Left ventricle myocardium inferior (tissue), 1 donor: ENCODE results near the gene TWF2. TPM values are rescaled to one million over a fixed set of nuclear protein-coding genes. Genes with fewer than 3 reads are reported as not detected.

Source experiments
- DNase-seq: peaks from one replicate; pipeline ENCODE4 v3.0.0-alpha.2; 2020
- H3K27ac ChIP-seq: fragments of 200-600 bp; replicated peaks from 2 replicates; pipeline ENCODE4 v1.8.0; 2021
- H3K27me3 ChIP-seq: fragments of 200-600 bp; 2 replicates; pipeline ENCODE4 v1.8.0; 2021; ENCODE audit warnings: low read depth
- H3K36me3 ChIP-seq: fragments of 200-600 bp; 2 replicates; pipeline ENCODE4 v1.8.0; 2021
- H3K4me1 ChIP-seq: fragments of 200-600 bp; 2 replicates; pipeline ENCODE4 v1.8.0; 2021
- H3K4me3 ChIP-seq: fragments of 200-600 bp; 2 replicates; pipeline ENCODE4 v1.8.0; 2021; ENCODE audit warnings: mild to moderate bottlenecking, moderate library complexity
- H3K9me3 ChIP-seq: fragments of 200-600 bp; replicated peaks from 2 replicates; pipeline ENCODE4 v1.8.0; 2021
- CTCF ChIP-seq: fragments of 200-600 bp; IDR thresholded peaks from 2 replicates; pipeline ENCODE4 v1.8.0; 2021; ENCODE audit warnings: antibody characterized with exemption, mild to moderate bottlenecking, borderline replicate concordance
- intact Hi-C: fragments of 100-400 bp; cut with micrococcal nuclease; formaldehyde crosslinking; loops from one replicate; pipeline ENCODE4 v1.11.0; 2022
- total RNA-seq: library from RNA; stranded (reverse); fragmentation: NEBNext Ultra II Directional; extraction: Animal tissue kit (Norgen Biotek cat#: 25700); gene quantifications from one replicate; pipeline ENCODE4 v1.2.1, GENCODE V29; 2021
- donor health status: DM: no; HTN: yes; CAD: no; lungs with severe emphysema.

The TWF2 gene
- total RNA-seq, 1 donor from 2014 or later = 115 TPM

GRCh38 chr3:52196977-52197376 is 42.0 kb downstream of the TWF2 start:
- no peak for TF ChIP-seq CTCF
- no peaks in the 10 kb centered on the region for H3K9me3 ChIP-seq
- no peaks in the 10 kb centered on the region for H3K27me3 ChIP-seq
- peaks cover 29% of the 10 kb centered on the region for H3K36me3 ChIP-seq
- peak overlapping the region; percentile 93 for H3K27ac ChIP-seq
- peaks cover 77% of the 10 kb centered on the region for H3K4me1 ChIP-seq
- intact Hi-C loops = no loop called here
- DNase-seq = peak; percentile 30
- no peak overlapping the region for H3K4me3 ChIP-seq

DNA sequence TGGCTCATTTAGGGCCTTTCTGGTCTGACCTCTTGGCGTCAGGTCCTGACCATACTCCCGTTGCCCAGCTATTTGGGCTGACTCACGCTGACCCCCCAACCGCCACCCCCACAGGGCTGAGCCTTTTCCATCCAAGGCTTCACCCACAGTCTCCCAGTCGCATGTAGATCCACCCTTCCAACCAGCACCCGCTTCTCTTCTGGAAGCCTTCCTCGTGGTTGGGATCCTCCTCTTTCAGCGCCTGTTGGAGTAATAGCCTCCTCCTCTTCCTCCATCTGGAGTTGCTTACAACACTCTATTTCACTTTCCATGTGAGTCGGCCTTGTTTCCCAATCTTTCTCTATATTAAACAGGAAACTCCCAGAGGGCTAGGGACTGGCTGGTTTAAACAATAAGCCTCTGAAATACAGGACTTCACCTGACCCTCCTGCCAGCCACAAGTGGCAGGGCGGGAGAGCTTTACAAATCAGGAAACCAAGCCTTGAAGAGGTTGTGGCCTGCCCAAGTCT is 43.1 kb downstream of the TWF2 start:
- H3K4me1 ChIP-seq = peaks cover 66% of the 10 kb centered on the region
- intact Hi-C loops = no loop called here
- TF ChIP-seq CTCF = no peak
- peaks cover 18% of the 10 kb centered on the region for H3K36me3 ChIP-seq
- H3K4me3 ChIP-seq = no peak overlapping the region
- no peaks in the 10 kb centered on the region for H3K27me3 ChIP-seq
- no peaks in the 10 kb centered on the region for H3K9me3 ChIP-seq
- peak; percentile 31 for DNase-seq
- peak overlapping the region; percentile 93 for H3K27ac ChIP-seq

- H3K4me3 ChIP-seq = no peak overlapping the region
- intact Hi-C loops = no loop called here
- H3K27me3 ChIP-seq = no peaks in the 10 kb centered on the region
- peaks cover 11% of the 10 kb centered on the region for H3K36me3 ChIP-seq
- no peak for DNase-seq
- TF ChIP-seq CTCF = no peak
- H3K27ac ChIP-seq = peak overlapping the region; percentile 93
- H3K4me1 ChIP-seq = peaks cover 65% of the 10 kb centered on the region
- no peaks in the 10 kb centered on the region for H3K9me3 ChIP-seq
Measured at GRCh38 chr3:52195291-52195597, 43.7 kb downstream of the TWF2 start.

GRCh38 chr3:52194485-52195290 is 44.3 kb downstream of the TWF2 start:
- Histone ChIP-seq H3K27me3 (no peaks in the 10 kb centered on the region), H3K27ac (peak overlapping the region; percentile 93), H3K4me1 (peaks cover 65% of the 10 kb centered on the region), H3K4me3 (no peak overlapping the region), H3K36me3 (peaks cover 6% of the 10 kb centered on the region), H3K9me3 (no peaks in the 10 kb centered on the region)
- intact Hi-C loops = no loop called here
- DNase-seq = peak; percentile 73
- TF ChIP-seq CTCF = no peak

GRCh38 chr3:52193065-52193464 is 45.9 kb downstream of the TWF2 start:
- no peaks in the 10 kb centered on the region for H3K36me3 ChIP-seq
- no peak for TF ChIP-seq CTCF
- H3K4me3 ChIP-seq = no peak overlapping the region
- peaks cover 58% of the 10 kb centered on the region for H3K4me1 ChIP-seq
- intact Hi-C loops = no loop called here
- H3K9me3 ChIP-seq = no peaks in the 10 kb centered on the region
- DNase-seq = peak; percentile 62
- no peak overlapping the region for H3K27ac ChIP-seq
- no peaks in the 10 kb centered on the region for H3K27me3 ChIP-seq
